GM21528 (cell line): ENCODE data around the gene CCDC141.

Experiments
- ATAC-seq: cut with Tn5 transposase; IDR thresholded peaks from one replicate; pipeline ENCODE4 v1.9.1; 2021; ENCODE audit warnings: mild to moderate bottlenecking, moderate library complexity; ENCODE audit not compliant: unreplicated experiment, low FRiP score

CCDC141 gene

DNA sequence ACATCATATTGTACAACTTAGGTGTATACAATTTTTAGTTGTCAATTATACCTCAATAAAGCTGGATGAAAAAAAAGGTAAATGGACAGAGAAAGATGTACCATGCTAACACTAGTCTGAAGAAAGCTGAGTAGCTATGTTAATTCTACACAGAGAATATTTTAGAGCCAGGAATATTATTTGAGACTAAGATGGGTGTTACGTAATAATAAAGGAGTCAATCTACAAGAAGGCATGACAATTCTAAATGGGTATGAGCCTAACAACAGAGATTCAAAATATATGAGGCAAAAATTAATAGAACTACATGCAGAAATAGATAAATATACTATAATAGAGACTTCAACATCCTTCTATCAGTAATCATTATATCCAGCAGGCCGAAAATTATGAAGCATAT is 69.1 kb downstream of the CCDC141 start:
- ATAC-seq, result no peak

DNA sequence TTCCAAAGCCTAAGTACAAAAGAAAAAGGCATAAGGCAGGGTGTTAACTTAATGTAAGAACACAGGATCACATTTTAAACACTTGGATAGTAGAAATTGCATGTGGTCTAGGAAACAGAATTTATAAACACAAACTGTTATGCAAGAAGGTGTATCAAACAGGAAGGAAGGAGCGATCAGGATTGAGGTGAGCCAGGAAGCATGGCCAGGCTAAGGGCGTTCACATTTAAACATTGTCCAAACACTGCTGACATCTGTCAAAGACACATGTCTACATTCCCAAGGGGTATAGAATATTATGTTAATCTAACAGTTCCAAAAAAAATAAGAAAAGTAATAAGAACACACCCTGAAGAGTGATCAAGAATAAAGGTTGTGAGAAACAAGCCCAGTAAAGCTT is 71.3 kb downstream of the CCDC141 start:
- ATAC-seq, result no peak

DNA sequence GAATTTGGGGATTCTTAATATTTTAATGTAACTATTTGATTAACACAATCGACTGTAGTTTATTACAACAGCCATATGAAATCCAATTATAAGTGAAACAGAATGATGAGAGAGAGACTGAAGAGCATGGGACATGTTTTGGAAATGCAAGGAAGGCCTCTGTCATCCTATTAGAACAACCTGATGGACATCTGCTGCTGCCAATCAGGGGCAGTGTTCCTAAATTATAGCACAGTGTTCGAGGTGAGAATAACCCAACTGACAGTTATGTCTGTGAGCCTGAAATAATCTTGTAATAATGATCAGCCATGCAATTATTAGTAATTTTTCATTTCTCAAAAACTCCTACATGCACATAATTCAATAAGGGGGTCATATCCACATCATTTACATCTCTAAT is 73.6 kb downstream of the CCDC141 start:
- no peak for ATAC-seq

DNA sequence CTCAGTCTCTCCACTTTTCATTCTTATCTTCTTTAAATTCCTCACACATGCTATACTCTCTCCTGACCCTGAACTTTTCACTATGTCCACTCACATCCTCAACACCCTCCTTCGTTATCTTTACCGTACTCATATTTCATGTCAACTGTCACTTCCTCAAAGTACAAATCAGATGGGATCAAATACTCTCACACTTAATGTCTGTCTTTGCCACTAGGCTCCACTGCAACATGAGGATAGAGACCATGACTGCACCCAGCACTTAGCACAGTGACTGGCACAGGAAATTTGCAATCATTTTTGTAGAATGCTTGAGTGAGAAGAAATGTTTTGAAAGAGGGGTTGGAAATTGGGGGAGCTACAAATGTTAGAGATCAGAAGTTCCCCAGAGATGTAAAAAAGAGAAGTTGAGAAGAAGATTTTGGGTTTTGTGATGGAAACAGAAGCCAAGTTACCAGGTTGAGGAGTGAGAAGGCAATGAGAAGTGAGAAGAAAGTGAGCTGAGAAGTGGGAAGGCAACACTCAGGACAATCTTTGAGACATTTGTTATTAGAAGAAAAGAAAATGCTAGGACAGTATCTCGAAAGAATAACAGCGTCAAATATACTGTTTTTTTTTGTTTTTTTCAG is 87.0 kb downstream of the CCDC141 start:
- no peak for ATAC-seq

DNA sequence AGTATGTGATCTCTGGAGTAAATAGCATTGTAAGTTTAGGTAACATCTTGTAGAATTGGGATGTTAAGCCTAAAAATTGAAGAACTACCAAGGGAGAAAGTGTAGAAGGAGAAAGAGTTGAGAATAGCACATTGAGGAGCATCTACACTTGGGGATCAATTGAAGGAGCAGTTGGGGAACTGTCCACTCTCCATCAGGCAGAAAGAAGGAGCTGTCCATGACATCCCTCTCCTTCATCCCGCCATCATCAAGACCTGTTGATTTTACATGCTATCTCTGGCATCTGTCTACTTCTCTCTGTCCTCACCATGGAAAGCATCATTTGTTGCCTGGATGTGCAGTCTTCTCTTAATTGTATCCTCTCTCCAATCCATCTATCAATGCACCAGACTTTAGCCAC is 87.8 kb downstream of the CCDC141 start:
- no peak for ATAC-seq

DNA sequence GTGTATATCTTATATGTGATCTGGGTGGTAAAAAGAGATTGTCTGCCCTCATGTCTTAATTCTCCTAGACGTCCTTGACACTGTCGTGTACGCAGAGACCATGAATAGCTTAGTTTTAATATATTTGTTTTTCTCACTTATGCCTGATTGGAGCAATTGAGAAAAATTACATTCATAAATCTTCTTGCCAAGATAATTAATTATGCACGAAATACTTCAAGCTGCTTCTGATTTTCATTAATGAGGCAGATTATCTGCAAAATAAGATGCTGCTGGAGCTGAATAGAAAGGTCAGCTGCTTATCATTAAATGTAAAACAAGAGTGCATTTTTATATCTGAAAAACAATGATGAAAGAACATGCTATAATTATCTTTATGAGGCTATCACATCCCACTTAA is 95.9 kb downstream of the CCDC141 start:
- no peak for ATAC-seq

DNA sequence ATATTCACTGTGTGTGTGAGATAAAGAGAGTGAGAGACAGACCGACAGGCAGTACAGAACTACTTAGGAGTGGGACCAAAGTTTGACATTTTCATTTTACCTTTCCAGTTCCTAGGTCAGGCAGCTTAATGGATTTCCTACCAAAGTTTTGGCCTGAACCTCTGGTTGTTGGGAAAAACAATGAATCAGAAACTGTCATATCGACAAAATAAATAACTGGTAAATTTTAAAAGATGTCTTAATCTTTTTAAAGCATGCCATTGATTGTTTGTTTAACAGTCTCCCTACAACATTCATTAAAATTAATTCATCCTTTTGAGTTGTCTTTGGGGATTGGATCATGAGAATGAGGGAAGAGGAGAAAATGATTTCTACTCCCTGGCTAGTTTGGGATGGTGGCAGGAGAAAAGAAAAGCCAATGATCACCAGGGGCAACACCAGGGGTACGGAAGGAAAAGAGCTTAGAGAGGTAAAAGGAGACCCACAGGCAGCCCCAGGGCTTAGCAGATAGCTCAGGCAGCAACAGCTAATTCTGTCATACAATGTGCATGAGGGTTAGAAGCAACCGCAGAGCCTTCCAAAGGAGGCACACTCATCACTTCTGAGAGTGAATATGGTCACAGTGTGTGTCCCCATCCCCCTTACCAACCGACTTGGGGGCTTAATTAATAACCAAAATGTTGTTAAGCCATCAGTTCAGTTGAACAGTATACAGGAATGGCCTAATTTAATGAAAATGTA is 98.5 kb downstream of the CCDC141 start:
- no peak for ATAC-seq

DNA sequence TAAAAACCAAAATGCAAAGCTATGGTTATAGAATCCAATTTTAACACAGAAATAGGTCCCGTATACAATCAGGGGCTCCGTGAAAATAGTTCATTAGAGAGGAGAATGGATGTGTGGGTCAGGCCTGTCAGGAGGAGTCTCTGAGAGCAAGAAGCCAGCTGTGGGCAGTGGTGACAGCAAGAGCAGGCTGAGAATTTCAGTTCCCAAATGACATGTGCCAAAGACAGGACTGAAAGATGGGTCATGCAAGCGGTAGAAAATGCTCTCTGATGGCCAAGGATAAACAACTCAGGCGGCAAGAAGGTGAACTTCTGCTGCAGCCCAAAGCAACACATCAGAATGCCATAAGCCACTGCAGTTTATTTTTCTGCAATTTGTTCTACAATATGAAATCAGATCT is 100.4 kb downstream of the CCDC141 start:
- no peak for ATAC-seq

DNA sequence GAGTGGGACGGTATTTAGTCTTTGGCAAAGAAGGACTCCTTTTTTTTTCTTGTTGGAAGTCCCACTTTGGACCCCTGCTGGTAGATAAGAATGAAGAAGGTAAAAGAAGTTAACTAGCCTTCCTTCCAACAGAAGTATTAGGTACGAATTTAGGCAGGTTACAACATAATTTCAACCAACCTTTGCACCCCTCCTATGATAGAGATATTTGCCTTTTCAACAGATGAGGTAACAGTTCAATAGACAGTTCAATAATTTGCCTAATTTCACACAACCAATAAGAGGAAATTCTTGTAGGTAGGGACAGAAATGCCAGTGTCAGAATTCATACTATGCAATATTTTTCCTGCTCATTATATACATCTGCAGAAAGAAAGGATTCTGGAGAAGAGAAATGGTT is 100.8 kb downstream of the CCDC141 start:
- ATAC-seq, result no peak

DNA sequence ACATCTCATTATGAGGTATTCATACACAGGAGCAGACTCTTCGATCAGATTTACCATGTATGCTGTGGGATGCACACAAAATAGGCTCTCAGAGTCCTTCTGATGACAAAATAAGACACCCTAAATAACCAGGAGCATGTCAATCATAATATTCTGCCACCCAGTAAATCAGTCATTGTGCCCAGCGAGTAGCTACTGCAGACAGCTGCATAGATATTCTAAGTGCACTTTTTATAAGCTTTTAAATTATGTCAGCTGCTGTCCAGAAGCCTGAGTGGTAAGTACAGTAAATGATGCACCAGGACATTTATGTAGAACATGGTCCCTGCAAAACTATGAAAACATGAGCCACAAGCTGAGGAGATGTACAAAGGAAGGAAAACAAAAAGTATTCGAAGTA is 102.9 kb downstream of the CCDC141 start:
- ATAC-seq, result no peak

DNA sequence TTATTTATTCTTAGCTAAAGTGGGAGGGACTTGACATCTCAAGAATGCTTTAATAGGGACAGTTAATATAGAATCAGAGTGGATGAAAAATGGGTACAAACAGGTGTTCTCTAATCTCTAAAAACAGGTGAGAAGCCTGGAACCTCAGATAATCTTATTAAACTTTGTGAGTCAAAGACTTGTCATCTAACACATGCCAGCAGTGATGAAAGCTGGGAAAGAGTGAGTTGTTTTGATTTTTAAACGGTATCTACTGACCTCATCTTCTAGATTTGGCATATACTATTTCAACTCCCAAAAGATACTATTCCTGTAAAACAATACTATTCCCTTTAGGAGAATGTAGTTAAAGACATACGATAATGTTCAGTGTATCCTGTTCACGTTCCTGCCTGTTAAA is 103.4 kb downstream of the CCDC141 start:
- ATAC-seq, result no peak

DNA sequence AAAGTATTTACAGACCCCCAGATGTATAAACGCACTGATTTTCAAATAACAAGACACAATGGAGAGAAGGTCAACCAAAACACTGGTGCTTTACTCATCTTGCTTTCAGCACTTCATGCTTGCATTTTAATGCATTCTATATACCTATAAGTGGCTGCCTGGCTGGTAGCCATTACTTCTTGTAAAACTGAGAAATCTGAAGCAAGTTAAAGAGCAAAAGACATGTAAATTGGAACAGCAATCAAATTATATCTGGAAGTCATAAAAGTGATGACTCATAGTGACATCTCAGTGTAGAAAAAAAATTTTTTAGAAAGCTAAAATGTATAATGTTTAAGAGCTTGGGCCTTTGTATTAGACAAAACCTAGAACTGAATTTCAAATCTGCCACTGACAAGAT is 106.2 kb downstream of the CCDC141 start:
- ATAC-seq, result no peak

DNA sequence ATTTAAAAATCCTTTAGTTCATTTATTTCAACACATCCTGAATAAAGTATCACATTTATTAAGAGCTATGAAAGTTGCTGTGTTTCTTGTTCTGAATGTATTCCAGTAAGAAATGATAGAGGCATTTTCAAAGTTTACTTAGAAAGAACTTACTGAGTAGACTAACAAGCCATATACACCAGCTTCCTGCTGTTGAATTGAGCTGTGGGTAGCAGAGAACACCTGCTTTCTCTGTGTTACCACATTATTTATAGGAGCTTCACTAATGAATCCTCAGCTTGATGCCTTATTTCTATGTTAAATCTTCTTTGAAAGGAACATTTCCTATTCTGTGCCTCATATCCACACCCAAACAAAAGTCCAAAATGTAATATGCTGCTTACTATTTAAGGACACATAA is 115.4 kb downstream of the CCDC141 start:
- ATAC-seq, result no peak

DNA sequence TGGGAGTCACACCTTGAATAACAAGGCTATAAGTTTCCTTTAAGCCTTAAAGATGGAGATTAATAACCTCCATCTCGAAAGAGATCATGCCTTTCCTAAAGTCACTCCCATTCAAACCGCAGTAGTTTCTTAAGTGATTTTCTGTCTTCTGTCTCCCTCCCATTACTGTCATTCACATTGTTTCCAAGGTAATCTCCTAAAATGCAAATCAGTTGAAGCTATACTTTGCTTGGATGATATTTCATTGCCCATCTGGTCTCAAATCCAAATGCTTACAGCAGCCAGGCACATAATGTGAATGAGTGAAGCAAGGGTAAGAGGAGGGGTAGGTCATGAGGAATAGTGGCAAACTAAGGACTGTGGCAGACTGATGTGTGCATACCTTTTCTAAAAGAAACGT is 116.4 kb downstream of the CCDC141 start:
- no peak for ATAC-seq

DNA sequence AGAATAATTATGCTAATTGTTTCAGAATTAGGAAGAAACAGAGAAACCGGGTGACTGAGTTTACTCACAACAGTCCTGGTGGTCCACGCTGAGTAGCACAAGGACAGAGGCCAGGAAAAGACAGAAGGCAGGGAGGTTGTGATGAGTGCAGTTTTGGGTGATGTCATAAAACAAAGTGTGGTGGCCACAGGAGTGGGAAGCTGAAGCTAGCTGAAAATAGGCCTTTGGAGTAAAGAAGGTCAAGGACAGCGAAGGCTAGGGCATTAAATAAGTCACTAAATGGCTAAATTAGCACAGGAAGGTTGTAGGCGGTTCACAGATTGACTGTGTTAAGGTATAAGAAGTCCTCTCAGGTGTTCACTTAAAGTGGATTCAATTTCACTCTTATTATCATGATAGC is 121.9 kb downstream of the CCDC141 start:
- no peak for ATAC-seq

DNA sequence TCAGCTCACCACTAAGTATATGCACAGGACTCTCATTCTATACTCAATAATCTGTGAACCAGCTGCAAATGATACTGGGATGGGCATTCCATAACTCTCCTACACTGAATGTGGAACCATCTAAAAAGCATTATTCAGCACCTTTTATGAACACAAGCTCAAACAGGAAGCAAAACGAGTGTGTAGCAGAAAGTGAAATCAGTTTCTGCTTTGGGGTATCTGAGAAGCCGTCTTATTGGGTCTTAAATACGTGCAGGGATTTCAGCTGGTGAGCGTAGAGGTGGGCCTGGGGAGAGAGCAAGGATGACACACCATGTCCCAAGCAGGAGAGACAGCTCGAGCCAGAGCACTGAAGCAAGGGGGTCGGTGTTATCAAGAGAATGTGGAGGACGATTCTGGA is 122.8 kb downstream of the CCDC141 start:
- ATAC-seq, result no peak

DNA sequence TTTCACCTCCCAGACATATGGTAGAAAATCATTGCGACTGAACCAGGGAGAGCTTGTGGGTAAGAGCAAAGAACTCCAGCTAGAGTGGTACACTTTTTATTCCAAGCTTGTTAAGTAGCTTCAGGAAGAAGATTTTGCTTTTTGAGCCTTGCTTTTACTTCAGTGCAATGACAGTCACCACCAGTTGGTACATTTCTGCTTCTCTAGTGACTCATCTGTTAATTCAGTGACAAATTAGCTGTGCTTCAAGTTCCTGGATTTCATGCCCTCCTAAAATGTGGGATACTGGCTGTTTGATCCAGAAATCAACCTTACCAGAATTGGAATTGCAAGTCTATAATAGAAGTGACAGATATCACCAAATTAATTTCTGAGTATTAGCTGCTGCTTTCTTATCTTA is 125.1 kb downstream of the CCDC141 start:
- ATAC-seq, result no peak

DNA sequence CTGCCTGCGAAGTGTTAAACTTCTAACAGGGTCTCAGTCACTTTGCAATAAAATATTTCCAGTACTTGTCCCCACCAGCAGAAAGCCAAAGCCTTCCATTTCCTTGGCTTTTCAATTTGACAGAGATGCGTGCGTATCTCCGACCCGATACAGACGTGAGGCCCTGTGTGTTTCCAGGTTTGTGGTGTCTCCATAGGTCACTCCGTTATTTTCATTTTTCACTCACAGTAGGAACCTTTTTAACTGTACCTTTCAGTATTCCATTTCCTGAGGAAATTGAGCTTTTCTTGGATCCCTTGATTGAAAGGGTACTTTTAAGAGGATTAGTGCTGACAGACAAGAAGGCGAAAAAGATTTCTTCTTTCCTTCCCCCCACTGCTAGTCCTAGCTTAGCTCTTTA is 126.4 kb downstream of the CCDC141 start:
- no peak for ATAC-seq

DNA sequence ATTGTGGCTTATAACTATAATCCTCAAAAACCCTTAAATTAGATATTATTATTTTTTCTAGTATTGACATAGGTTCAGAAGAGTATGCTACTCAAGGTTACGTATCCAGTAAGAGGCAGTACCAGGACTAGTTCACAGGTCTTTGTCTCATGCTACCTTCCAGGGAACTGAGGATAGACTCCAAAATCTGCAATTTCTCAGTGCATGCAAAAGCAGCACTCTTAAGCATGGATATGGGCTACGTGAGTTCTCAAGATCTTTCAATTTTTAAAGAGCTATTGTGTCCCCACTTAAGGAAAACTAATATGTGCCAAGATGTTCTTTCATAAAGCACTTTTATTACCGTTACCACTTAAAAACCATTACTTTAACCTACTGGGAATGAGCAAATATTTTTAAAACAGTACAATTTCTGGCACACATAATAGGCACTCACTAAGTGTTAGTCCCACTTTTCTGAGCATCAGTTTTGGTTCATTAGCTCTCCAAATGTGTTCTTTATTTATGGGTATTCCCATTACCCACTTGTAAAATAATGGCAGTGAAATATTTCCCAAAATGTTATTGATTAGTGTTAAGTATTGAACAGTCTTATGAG is 128.9 kb downstream of the CCDC141 start:
- ATAC-seq, result no peak

DNA sequence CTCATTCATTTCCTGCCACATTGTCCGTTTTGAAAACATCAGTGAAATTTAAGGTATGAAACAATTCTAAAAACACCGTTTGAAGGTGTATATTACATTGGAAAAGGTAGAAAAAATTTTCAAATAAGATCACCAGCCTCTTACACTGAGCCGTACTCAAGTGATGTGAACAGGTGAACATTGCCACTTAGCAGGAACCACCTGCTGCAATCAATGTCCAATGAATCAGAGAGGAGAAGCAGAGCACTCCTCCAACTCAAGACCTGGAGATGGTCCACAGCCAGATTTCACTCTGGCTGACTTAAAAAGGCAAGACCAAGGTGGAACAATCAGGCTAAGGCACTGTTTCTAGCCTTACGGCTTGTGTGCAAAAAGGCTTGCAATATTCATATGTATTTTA is 132.4 kb downstream of the CCDC141 start:
- no peak for ATAC-seq

DNA sequence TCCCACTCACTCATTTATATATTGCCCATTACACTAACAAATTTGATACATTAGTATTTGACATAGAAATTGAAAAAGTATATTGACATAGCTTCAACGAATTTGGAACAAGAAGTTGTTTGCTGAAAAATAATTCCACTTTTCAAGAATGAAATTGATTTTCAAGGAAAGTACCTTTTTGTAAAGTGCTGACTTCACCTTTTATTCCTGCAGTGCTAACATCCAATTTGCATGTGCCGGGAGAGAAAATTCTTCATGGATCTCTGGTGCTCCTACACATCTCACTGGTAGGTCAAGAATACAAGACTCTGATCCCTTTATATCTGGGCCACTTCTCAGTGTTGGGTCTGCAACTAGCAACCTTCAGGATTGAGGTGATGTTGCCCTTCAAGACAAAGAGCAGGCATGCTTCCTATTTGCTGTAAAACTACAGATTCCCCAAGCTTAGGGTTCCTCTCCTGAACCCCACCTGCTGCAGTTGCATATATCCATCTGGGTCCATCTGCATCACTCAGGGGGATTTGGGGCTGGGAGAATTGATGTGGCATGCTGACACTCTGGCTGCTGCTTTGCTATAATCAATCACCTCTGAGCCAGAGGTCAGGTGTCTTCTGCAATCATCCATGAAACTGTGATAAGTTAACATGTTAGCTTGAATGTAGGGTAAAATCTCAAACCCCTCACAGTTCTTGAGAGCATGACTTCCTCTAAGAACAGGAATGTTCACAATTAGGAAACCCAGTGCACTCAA is 134.3 kb downstream of the CCDC141 start:
- no peak for ATAC-seq
